Small intestine (tissue), 7 donors: ENCODE measurements around the gene PRKCE. TPM values are rescaled to one million over a fixed set of nuclear protein-coding genes. Genes with fewer than 3 reads are reported as not detected.

Experiments
- DNase-seq, 2 donors: peaks; one replicate each; pipeline versions ENCODE4 v3.0.0 to v3.0.0-alpha.2; 2013
- FAIRE-seq: peaks from 2 replicates; lab custom pipeline; 2012; peaks lifted over from hg19 to GRCh38; lab: Jason Lieb, UNC
- H3K27ac ChIP-seq, 3 donors: one replicate each; pipeline ENCODE4 v1.5.1; 2013; ENCODE audit warnings: low read length in 2 of 3, mild to moderate bottlenecking in 2 of 3, control low read depth in 1 of 3, inconsistent platforms in 1 of 3, low read depth in 1 of 3, moderate library complexity in 1 of 3
- H3K27me3 ChIP-seq, 3 donors: one replicate each; pipeline ENCODE4 v1.6.1; 2013; ENCODE audit warnings: low read length in 3 of 3, inconsistent platforms in 1 of 3; ENCODE audit not compliant: control insufficient read depth in 3 of 3, insufficient read depth in 3 of 3
- H3K36me3 ChIP-seq, 3 donors: one replicate each; pipeline ENCODE4 v1.6.1; 2013; ENCODE audit warnings: low read length in 3 of 3, inconsistent platforms in 1 of 3, low read depth in 1 of 3, mild to moderate bottlenecking in 1 of 3, moderate library complexity in 1 of 3; ENCODE audit not compliant: control insufficient read depth in 3 of 3, insufficient read depth in 2 of 3
- H3K4me1 ChIP-seq, 3 donors: one replicate each; pipeline ENCODE4 v1.6.1; 2013; ENCODE audit warnings: low read length in 2 of 3, inconsistent platforms in 1 of 3, low read depth in 1 of 3, mild to moderate bottlenecking in 1 of 3, moderate library complexity in 1 of 3; ENCODE audit not compliant: control insufficient read depth in 3 of 3, insufficient read depth in 2 of 3
- H3K4me3 ChIP-seq, 3 donors: one replicate each; pipeline ENCODE4 v1.5.1; 2013; ENCODE audit warnings: low read length in 3 of 3, control low read depth in 1 of 3, inconsistent platforms in 1 of 3, low read depth in 1 of 3, mild to moderate bottlenecking in 1 of 3, moderate library complexity in 1 of 3
- H3K9me3 ChIP-seq, 2 donors: one replicate each; pipeline ENCODE4 v1.6.1; 2013; ENCODE audit warnings: low read depth in 1 of 2, low read length in 1 of 2; ENCODE audit not compliant: control insufficient read depth in 2 of 2, insufficient read depth in 1 of 2
- WGBS, 3 donors: extraction: QIAGEN DNeasy Blood & Tissue Kit; methylation state at CpG; one replicate each; pipeline ENCODE4 v1.1.7; 2013; 5-methylcytosine and 5-hydroxymethylcytosine counted together
- polyA plus RNA-seq, 4 donors: library from polyadenylated mRNA; stranded (reverse) in 3 of 4; unstranded in 1 of 4; fragments of 200-250 nt in 3 of 4; fragments of 120-200 nt in 1 of 4; gene quantifications; one replicate each; pipeline versions ENCODE4 v1.2.1 to v1.2.3, GENCODE V29; 2013
- donor health status: healthy with polysubstance abuse.
- donor health status: control.
- donor health status: control.
- donor health status: Bipolar disorder and iron deficiency.
- donor health status: healthy.

PRKCE gene
- polyA plus RNA-seq, 4 donors: 2.2 to 7.1 (median 5.4) TPM

- peaks cover 0 to 3% of the 10 kb centered on the region in 2 donors for H3K9me3 ChIP-seq
- 83 to 91% (median 89%) methylated on average over 6 of the region's 6 CpGs for WGBS, 3 donors
Observed at GRCh38 chr2:46226620-46227019, 575.1 kb downstream of the PRKCE start.

GRCh38 chr2:46227022-46227421 is 575.5 kb downstream of the PRKCE start:
- FAIRE-seq: no peak

More at GRCh38 chr2:46226620-46227019, 575.1 kb downstream of the PRKCE start:
- Histone ChIP-seq H3K4me3 (no peak overlapping the region), H3K4me1 (peaks cover 0 to 17% (median 7%) of the 10 kb centered on the region in 3 donors), H3K27me3 (no peaks in the 10 kb centered on the region), H3K36me3 (no peaks in the 10 kb centered on the region), H3K27ac (no peak overlapping the region)
- DNase-seq: no peak
- no peak for FAIRE-seq

GRCh38 chr2:46227674-46228289 is 576.3 kb downstream of the PRKCE start:
- no peak for DNase-seq
- no peaks in the 10 kb centered on the region for H3K36me3 ChIP-seq
- FAIRE-seq: no peak
- H3K9me3 ChIP-seq: peaks cover 0 to 3% of the 10 kb centered on the region in 2 donors
- no peak overlapping the region for H3K4me3 ChIP-seq
- H3K4me1 ChIP-seq: peaks cover 0 to 17% (median 7%) of the 10 kb centered on the region in 3 donors
- no peaks in the 10 kb centered on the region for H3K27me3 ChIP-seq
- no peak overlapping the region for H3K27ac ChIP-seq
- 82 to 91% (median 86%) methylated on average over 7 of the region's 7 CpGs for whole genome bisulfite sequencing, 3 donors

More at GRCh38 chr2:46227022-46227421, 575.5 kb downstream of the PRKCE start:
- DNase-seq: no peak
- Histone ChIP-seq H3K27me3 (no peaks in the 10 kb centered on the region), H3K36me3 (no peaks in the 10 kb centered on the region), H3K27ac (no peak overlapping the region), H3K4me1 (peaks cover 0 to 17% (median 7%) of the 10 kb centered on the region in 3 donors), H3K9me3 (peaks cover 0 to 3% of the 10 kb centered on the region in 2 donors), H3K4me3 (no peak overlapping the region)
- 70 to 81% (median 73%) methylated on average over 3 of the region's 3 CpGs for WGBS, 3 donors

GRCh38 chr2:46229134-46230063 is 577.9 kb downstream of the PRKCE start:
- Histone ChIP-seq H3K9me3 (peaks cover 0 to 3% of the 10 kb centered on the region in 2 donors), H3K27ac (peak overlapping the region; percentile 1 to 65 (median 53)), H3K27me3 (no peaks in the 10 kb centered on the region), H3K4me1 (peaks cover 0 to 17% (median 7%) of the 10 kb centered on the region in 3 donors), H3K36me3 (no peaks in the 10 kb centered on the region), H3K4me3 (no peak overlapping the region)
- 37 to 59% (median 46%) methylated on average over 11 of the region's 11 CpGs for WGBS, 3 donors
- no peak for FAIRE-seq
- DNase-seq: peak; percentile 71 to 81

GRCh38 chr2:46230115-46230571 is 578.7 kb downstream of the PRKCE start:
- H3K9me3 ChIP-seq: no peaks in the 10 kb centered on the region
- DNase-seq (peak in 1 of 2 donors; percentile 42), FAIRE-seq (no peak)
- H3K27ac ChIP-seq: peak overlapping the region; percentile 25 to 53 (median 48)
- peaks cover 0 to 16% (median 7%) of the 10 kb centered on the region in 3 donors for H3K4me1 ChIP-seq
- H3K27me3 ChIP-seq: no peaks in the 10 kb centered on the region
- H3K4me3 ChIP-seq: no peak overlapping the region
- WGBS, 3 donors: 61 to 70% (median 69%) methylated on average over 6 of the region's 6 CpGs
- no peaks in the 10 kb centered on the region for H3K36me3 ChIP-seq

- no peak for DNase-seq
- WGBS, 3 donors: 81 to 90% (median 83%) methylated on average over 4 of the region's 4 CpGs
- Histone ChIP-seq H3K4me3 (no peak overlapping the region), H3K27me3 (no peaks in the 10 kb centered on the region), H3K9me3 (no peaks in the 10 kb centered on the region), H3K27ac (no peak overlapping the region), H3K36me3 (no peaks in the 10 kb centered on the region), H3K4me1 (peaks cover 0 to 13% (median 7%) of the 10 kb centered on the region in 3 donors)
- FAIRE-seq: no peak
Observed at GRCh38 chr2:46230677-46231425, 579.4 kb downstream of the PRKCE start.

- Histone ChIP-seq H3K4me3 (no peak overlapping the region), H3K4me1 (peaks cover 0 to 13% (median 7%) of the 10 kb centered on the region in 3 donors), H3K27ac (no peak overlapping the region), H3K36me3 (no peaks in the 10 kb centered on the region), H3K9me3 (no peaks in the 10 kb centered on the region), H3K27me3 (no peaks in the 10 kb centered on the region)
- no peak for DNase-seq
- WGBS, 3 donors: 90 to 94% (median 90%) methylated on average over 5 of the region's 5 CpGs
- no peak for FAIRE-seq
Observed at GRCh38 chr2:46231721-46232120, 580.2 kb downstream of the PRKCE start.

- H3K4me3 ChIP-seq: no peak overlapping the region
- H3K36me3 ChIP-seq: no peaks in the 10 kb centered on the region
- no peaks in the 10 kb centered on the region for H3K9me3 ChIP-seq
- H3K27me3 ChIP-seq: no peaks in the 10 kb centered on the region
- 53 to 65% (median 60%) methylated on average over 6 to 7 of the region's 7 CpGs for WGBS, 3 donors
- H3K4me1 ChIP-seq: peaks cover 0 to 13% (median 7%) of the 10 kb centered on the region in 3 donors
- no peak for DNase-seq
- H3K27ac ChIP-seq: no peak overlapping the region
- no peak for FAIRE-seq
Observed at GRCh38 chr2:46232860-46233259, 581.4 kb downstream of the PRKCE start.
